ENCODE data around the gene FAM163B.

Gene FAM163B

DNA sequence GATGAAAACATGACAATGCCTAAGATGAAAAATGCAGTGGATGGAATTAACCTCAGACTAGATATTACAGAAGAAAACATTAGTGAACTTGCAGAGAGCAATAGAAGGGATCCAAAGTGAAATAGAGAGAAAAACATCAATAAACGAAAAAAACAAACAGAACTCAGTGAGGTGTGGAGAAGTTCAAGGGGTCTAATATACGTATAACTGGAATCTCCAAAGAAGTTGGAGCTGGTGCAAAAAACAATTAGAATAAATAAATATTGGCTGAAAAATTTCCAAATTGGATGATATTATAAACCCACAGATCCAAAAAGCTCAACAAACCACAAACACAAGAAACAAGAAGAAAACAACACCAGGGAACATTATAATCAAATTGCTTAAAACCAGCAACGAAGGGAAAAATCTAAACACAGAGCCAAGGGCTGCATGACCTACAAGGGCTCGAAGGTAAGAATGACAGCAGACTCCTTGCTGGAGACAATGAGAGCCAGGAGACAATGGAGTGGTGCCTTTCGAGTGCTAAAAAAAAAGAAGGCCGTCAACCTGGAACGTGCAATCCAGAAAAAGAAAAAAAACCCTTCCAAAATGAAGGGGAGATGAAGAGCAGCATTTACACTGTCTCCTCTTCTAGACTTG is 11.8 kb downstream of the FAM163B start:
- peak; percentile 44 for DNase-seq (ENCODE audit: low spot score)

DNA sequence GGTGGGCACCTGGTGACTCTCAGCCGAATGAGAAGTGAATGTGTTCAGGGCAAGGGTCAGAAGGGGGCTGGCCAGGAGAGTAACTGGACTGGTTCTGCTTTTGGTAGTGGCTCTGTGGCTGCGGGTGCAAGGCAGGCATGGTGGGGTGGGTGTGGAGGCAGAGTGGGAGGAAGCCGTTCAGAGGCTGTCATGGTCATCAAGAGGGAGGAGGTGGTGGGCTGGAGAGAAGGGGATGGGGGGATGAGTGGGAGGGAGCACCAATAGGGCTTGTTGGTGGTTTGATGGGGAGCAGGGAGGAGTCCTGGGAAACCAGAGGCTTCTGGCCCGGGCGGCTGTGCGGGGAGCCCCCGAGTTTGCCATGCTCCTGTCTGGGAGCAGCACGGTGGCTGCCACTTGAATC is 13.3 kb downstream of the FAM163B start:
- DNase-seq (ENCODE audit: low spot score) = no peak

DNA sequence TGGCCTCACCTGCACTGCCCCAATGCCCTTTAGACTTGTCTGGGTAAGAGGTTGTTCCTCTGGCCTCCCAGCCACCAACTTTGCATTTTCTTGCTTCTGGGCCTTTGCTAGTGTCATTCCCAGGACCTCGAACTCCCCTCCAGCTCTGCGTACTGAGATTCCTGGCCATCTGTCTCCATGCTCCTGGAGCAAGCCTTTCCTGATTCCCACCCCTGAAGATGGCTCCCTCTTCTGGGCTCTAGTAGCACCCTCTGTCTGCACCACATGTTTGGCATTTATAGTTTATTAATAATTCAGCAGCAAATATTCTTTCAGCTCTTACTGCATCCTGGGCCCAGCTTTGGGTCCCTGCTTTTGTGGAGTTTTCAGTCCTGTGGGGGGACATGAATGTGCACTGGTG is 14.9 kb downstream of the FAM163B start:
- no peak for DNase-seq (ENCODE audit: low spot score)

- DNase-seq (ENCODE audit: low spot score) = no peak
Observed at GRCh38 chr9:133593587-133594253, 15.5 kb downstream of the FAM163B start.

- DNase-seq (ENCODE audit: low spot score) = peak; percentile 56
Observed at GRCh38 chr9:133592731-133593409, 16.3 kb downstream of the FAM163B start.

DNA sequence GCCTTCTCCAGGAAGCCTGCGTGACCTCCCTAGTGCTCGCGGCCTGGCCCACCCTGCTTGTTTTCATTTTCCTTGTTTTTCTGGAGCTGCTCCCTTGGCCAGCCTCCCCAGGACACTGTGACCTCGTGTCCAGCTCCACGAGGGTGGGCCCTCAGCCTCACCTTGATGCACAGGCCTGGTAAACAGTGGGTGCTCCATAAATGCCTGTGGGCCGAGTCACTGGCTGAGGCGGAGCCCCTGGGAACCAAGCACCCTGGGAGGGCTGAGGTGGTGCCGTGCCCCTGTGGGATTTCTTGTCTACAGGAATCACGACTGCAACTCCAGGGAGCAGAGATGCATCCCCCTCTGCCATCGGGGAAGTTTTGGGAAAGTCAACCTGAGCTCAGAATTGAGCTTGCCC is 17.2 kb downstream of the FAM163B start:
- no peak for DNase-seq (ENCODE audit: low spot score)

DNA sequence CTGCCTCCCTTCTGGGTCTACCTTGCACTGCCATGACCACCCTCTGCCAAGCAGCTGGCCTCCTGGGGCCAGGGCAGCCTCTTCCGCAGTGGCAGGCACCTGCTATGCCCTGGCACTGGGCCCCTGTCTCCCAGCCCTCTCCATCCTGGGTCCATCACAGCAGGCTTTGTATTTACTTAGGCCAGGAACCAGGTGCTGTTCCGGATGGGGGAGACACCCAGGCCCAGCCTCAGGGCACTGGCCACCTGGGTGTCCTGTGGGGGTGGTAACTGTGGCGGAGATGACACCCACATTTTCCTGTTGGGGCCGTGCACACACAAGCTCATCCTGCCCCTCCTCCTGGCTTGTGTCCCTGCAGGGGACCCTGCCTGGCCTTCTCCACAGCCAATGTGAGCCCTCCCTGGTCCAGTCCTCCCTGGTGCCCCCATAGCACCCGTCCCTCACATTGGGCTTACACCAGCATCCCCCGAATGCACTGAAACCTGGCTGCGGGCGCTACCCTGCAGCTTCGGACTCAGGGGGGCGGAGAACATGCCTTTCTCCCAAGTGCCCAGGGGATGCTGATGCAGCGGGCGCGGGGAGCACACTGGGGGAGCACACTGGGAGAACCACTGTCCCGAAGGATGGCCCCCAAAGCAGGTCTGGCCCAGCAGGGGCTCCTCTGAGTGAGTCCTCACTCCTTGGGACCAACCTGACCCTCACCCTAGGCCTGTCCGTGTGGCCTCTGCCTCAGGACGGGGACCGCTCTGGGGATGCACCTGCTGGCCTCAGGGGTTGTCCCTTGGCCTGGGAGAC is 17.9 kb downstream of the FAM163B start:
- DNase-seq (ENCODE audit: low spot score) = no peak

DNA sequence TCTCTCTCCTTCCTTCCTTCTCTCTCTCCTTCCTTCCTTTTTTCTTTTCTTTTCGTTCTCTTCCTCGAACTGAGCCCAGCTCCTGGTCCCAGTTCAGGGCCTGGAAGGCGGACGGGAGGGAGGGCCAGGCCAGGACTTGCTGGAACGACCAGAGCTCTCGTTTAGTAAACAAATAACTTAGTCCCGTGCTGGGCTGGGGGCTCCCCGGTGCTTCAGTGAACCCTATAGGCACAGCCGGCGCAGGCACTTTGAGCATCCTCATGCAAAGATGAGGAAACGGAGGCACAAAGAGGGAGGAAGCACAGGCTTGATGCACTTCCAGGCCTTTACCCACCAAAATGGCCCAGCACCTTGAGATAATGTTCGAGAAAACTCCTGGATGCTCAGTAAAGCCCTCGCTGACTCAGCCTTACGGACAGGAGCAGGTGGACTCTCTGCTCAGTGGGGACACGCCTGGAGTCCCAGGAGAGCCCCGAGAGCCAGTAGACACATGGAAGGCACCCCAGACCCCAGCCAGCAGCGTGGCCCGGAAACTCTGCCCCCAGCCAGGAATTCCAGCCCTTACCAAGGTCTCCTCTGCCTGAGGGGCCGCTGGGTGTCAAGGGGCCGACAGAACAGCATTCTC is 18.8 kb downstream of the FAM163B start:
- DNase-seq (ENCODE audit: low spot score) = no peak

DNA sequence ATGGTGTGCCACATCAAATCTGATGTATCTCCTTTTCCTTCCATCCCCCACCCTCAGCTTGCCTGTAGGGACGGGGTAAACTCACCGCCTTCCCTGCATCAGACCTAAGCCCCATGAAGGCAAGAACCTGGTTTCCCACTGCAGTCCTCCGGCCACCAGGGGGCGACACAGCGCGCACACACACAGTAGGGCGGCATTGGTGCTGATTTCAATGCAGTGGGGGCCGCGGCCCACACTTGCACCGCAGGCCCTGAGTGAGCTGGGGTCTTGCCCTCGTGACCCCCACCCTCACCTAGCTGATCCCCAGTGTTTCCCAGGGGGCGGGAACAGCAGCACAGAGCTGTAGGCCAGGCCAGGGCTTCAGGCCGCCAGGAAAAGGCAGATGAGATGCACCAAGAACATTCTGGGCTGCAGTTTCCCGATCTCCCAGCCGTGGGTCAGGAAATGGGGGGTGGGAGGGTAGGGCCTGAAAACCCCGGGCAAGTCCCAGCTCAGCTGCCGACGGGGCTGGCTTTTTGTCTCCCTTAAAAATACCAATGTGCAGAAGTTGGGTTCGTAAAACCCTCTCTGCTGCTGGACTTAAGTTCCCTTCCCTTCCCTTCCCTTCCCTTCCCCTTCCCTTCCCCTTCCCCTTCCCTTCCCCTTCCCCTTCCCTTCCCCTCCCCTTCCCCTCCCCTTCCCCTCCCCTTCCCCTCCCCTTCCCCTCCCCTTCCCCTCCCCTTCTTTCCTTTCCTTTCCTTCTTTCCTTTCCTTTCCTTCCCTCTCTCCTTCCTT is 19.5 kb downstream of the FAM163B start:
- peak; percentile 52 for DNase-seq (ENCODE audit: low spot score)

- no peak for DNase-seq (ENCODE audit: low spot score)
Observed at GRCh38 chr9:133587466-133587865, 21.7 kb downstream of the FAM163B start.

GRCh38 chr9:133587051-133587450 is 22.1 kb downstream of the FAM163B start:
- DNase-seq (ENCODE audit: low spot score) = no peak

GRCh38 chr9:133585481-133586351 is 23.5 kb downstream of the FAM163B start:
- DNase-seq (ENCODE audit: low spot score) = peak; percentile 71

GRCh38 chr9:133584559-133585476 is 24.4 kb downstream of the FAM163B start:
- peak; percentile 88 for DNase-seq (ENCODE audit: low spot score)

- DNase-seq (ENCODE audit: low spot score) = peak; percentile 45
Observed at GRCh38 chr9:133584167-133584558, 25.0 kb downstream of the FAM163B start.

- DNase-seq (ENCODE audit: low spot score) = no peak
Observed at GRCh38 chr9:133583586-133583985, 25.6 kb downstream of the FAM163B start.

GRCh38 chr9:133583111-133583510 is 26.1 kb downstream of the FAM163B start:
- no peak for DNase-seq (ENCODE audit: low spot score)

DNA sequence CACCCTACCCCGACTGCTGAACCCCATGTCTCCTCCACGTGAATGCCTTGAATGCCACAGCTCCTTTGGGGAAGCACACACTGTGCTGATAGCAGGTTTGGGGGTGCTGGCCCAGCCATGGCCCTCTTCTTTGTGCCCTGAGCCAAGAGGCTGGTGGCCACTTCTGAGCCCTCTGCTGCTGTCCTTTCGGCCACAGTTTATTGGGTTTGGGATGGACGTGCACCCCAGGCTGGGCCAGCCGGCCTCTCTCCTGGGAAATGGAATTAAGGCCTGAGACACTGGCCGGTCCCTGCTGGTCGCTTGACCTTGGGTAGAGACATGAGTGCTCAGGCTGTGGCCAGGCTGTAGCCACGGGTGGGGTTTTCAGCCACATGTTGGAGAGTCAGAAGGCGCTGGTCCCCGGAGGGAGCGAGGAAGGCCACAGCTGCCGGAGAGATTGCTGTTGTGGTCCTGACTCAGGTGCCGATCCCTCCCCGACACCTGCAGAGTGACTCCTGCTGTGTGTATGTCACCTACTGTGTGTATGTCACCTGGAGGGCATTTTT is 26.6 kb downstream of the FAM163B start:
- no peak for DNase-seq (ENCODE audit: low spot score)

GRCh38 chr9:133581513-133582343 is 27.5 kb downstream of the FAM163B start:
- DNase-seq (ENCODE audit: low spot score) = peak; percentile 37
